ENCODE results near the gene PSMG4. TPM values are rescaled to one million over a fixed set of nuclear protein-coding genes. Genes with fewer than 3 reads are reported as not detected.

PSMG4 gene
- total RNA-seq, 1 donor: 19.9 TPM

- H3K4me3 ChIP-seq (ENCODE audit: low read depth, low read length): no peak overlapping the region
- TF ChIP-seq CTCF (IDR thresholded peaks at IDR 0.05; ENCODE audit: insufficient read depth, low read depth, low read length): no peak
- no peak for DNase-seq (ENCODE audit: low read depth)
These were observed 25.7 kb downstream of the PSMG4 start for GRCh38 chr6:3284436-3284876.

- DNase-seq (ENCODE audit: low read depth): no peak
- TF ChIP-seq CTCF (IDR thresholded peaks at IDR 0.05; ENCODE audit: insufficient read depth, low read depth, low read length): no peak
- no peak overlapping the region for H3K4me3 ChIP-seq (ENCODE audit: low read depth, low read length)
These were observed 26.4 kb downstream of the PSMG4 start for GRCh38 chr6:3285049-3285639.

GRCh38 chr6:3285732-3286131 is 27.0 kb downstream of the PSMG4 start:
- no peak for DNase-seq (ENCODE audit: low read depth)
- no peak for TF ChIP-seq CTCF (IDR thresholded peaks at IDR 0.05; ENCODE audit: insufficient read depth, low read depth, low read length)
- no peak overlapping the region for H3K4me3 ChIP-seq (ENCODE audit: low read depth, low read length)

GRCh38 chr6:3286641-3287171 is 28.0 kb downstream of the PSMG4 start:
- DNase-seq (ENCODE audit: low read depth): no peak
- H3K4me3 ChIP-seq (ENCODE audit: low read depth, low read length): no peak overlapping the region
- TF ChIP-seq CTCF (IDR thresholded peaks at IDR 0.05; ENCODE audit: insufficient read depth, low read depth, low read length): no peak

GRCh38 chr6:3287308-3287707 is 28.6 kb downstream of the PSMG4 start:
- DNase-seq (ENCODE audit: low read depth): no peak
- no peak overlapping the region for H3K4me3 ChIP-seq (ENCODE audit: low read depth, low read length)
- TF ChIP-seq CTCF (IDR thresholded peaks at IDR 0.05; ENCODE audit: insufficient read depth, low read depth, low read length): no peak

GRCh38 chr6:3287976-3288707 is 29.4 kb downstream of the PSMG4 start:
- H3K4me3 ChIP-seq (ENCODE audit: low read depth, low read length): no peak overlapping the region
- no peak for TF ChIP-seq CTCF (IDR thresholded peaks at IDR 0.05; ENCODE audit: insufficient read depth, low read depth, low read length)
- DNase-seq (ENCODE audit: low read depth): no peak
